Endodermal cell (in vitro differentiated cells): Measurements from ENCODE around the gene LRRC3. TPM values are rescaled to one million over a fixed set of nuclear protein-coding genes. Genes with fewer than 3 reads are reported as not detected.

Experiments
- DNase-seq: peaks from one replicate; pipeline ENCODE4 v3.0.0-alpha.2; 2017
- H3K27ac ChIP-seq: 2 replicates; pipeline ENCODE4 v1.5.1; 2013; ENCODE audit warnings: mild to moderate bottlenecking, low read depth, low read length, moderate library complexity
- H3K27me3 ChIP-seq: 2 replicates; pipeline ENCODE4 v1.6.1; 2013; ENCODE audit warnings: mild to moderate bottlenecking, low read length, moderate library complexity; ENCODE audit not compliant: insufficient read depth, control insufficient read depth, poor library complexity, severe bottlenecking
- H3K36me3 ChIP-seq: 2 replicates; pipeline ENCODE4 v1.7.0; 2013; ENCODE audit warnings: mild to moderate bottlenecking, low read length, moderate library complexity; ENCODE audit not compliant: control insufficient read depth, insufficient read depth
- H3K4me1 ChIP-seq: one replicate; pipeline ENCODE4 v1.7.0; 2013; ENCODE audit warnings: low read length; ENCODE audit not compliant: control insufficient read depth, insufficient read depth
- H3K4me3 ChIP-seq: 2 replicates; pipeline ENCODE4 v1.5.1; 2013; ENCODE audit warnings: mild to moderate bottlenecking, low read length, moderate library complexity
- H3K9ac ChIP-seq: 2 replicates; pipeline ENCODE4 v1.6.1; 2013; ENCODE audit warnings: mild to moderate bottlenecking, low read length, moderate library complexity; ENCODE audit not compliant: poor library complexity, severe bottlenecking; ENCODE audit errors: extremely low read depth
- H3K9me3 ChIP-seq: 2 replicates; pipeline ENCODE4 v1.6.1; 2013; ENCODE audit warnings: mild to moderate bottlenecking, low read length, moderate library complexity; ENCODE audit not compliant: control insufficient read depth
- H3K27ac Mint-ChIP-seq: 2 replicates; pipeline ENCODE4 v1.8.0; 2020; ENCODE audit warnings: mixed read lengths
- H3K27me3 Mint-ChIP-seq: 2 replicates; pipeline ENCODE4 v1.8.0; 2021; ENCODE audit warnings: mild to moderate bottlenecking, mixed read lengths; ENCODE audit not compliant: insufficient read depth
- H3K36me3 Mint-ChIP-seq: 2 replicates; pipeline ENCODE4 v1.8.0; 2020; ENCODE audit warnings: low read depth, mixed read lengths
- H3K4me1 Mint-ChIP-seq: 2 replicates; pipeline ENCODE4 v1.8.0; 2020; ENCODE audit warnings: mixed read lengths
- H3K4me3 Mint-ChIP-seq: 2 replicates; pipeline ENCODE4 v1.8.0; 2020; ENCODE audit warnings: mild to moderate bottlenecking, moderate library complexity, mixed read lengths
- H3K9me3 Mint-ChIP-seq: 2 replicates; pipeline ENCODE4 v1.8.0; 2020; ENCODE audit warnings: mild to moderate bottlenecking, mixed read lengths
- WGBS, 2 experiments: methylation state at CpG; one replicate each; pipeline versions ENCODE4 v1.1.5 to v1.1.7; 2013; ENCODE audit warnings: missing lambda C conversion rate in 2 of 2, mixed read lengths in 1 of 2; ENCODE audit not compliant: insufficient coverage in 1 of 2, insufficient read length in 1 of 2; 5-methylcytosine and 5-hydroxymethylcytosine counted together
- total RNA-seq, 2 donors: library from RNA; stranded (reverse); fragmentation: NEBNext Ultra II Directional in 1 of 2; extraction: Animal tissue kit (Norgen Biotek cat#: 25700) in 1 of 2; gene quantifications; 2 replicates in 1 of 2; 3 replicates in 1 of 2; pipeline ENCODE4 v1.2.1, GENCODE V29; 2021
- TF ChIP-seq, protein P1 (sequence below): fragments of 200-600 bp; sonication (generic); conservative IDR thresholded peaks from 2 replicates; pipeline ENCODE4 v1.5.0; 2021; ENCODE audit warnings: antibody characterized with exemption, mild to moderate bottlenecking

The LRRC3 gene
- total RNA-seq, 2 donors from 2014 or later, result 14.1 to 16.5 TPM

DNA sequence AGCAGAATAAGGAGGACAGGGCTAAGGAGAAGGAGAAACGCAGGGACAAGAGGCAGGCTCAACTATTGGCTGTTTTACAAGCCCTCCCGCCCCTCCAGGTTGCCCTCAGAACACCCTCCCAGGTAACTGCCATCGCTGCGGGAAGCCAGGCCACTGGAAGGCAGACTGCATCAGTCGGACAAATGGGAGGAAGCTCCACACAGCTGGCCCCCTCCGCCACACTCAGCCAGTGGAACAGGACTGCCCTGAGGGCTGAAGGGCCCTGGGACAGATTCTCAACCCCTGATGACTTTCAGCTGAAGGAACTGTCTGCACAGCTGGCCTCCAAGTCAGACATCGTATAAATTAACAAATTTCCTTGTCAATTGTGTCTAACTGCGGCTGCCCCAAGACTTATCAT is 21.8 kb downstream of the LRRC3 start:
- no peak for DNase-seq
- H3K27ac Mint-ChIP-seq, result no peak overlapping the region
- H3K27ac ChIP-seq, result no peak overlapping the region
- H3K9ac ChIP-seq, result no peak overlapping the region
- H3K4me1 ChIP-seq, result no peaks in the 10 kb centered on the region
- TF ChIP-seq, protein P1, sequence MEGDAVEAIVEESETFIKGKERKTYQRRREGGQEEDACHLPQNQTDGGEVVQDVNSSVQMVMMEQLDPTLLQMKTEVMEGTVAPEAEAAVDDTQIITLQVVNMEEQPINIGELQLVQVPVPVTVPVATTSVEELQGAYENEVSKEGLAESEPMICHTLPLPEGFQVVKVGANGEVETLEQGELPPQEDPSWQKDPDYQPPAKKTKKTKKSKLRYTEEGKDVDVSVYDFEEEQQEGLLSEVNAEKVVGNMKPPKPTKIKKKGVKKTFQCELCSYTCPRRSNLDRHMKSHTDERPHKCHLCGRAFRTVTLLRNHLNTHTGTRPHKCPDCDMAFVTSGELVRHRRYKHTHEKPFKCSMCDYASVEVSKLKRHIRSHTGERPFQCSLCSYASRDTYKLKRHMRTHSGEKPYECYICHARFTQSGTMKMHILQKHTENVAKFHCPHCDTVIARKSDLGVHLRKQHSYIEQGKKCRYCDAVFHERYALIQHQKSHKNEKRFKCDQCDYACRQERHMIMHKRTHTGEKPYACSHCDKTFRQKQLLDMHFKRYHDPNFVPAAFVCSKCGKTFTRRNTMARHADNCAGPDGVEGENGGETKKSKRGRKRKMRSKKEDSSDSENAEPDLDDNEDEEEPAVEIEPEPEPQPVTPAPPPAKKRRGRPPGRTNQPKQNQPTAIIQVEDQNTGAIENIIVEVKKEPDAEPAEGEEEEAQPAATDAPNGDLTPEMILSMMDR, result no peak
- H3K9me3 ChIP-seq, result peaks cover 5% of the 10 kb centered on the region
- H3K4me1 Mint-ChIP-seq, result peaks cover 3% of the 10 kb centered on the region
- H3K36me3 ChIP-seq, result peaks cover 54% of the 10 kb centered on the region
- H3K4me3 Mint-ChIP-seq, result no peak overlapping the region
- H3K36me3 Mint-ChIP-seq, result peaks cover 9% of the 10 kb centered on the region
- H3K27me3 Mint-ChIP-seq, result no peaks in the 10 kb centered on the region
- WGBS, 2 experiments, result 91 to 93% methylated on average over 2 to 8 of the region's 8 CpGs
- no peaks in the 10 kb centered on the region for H3K27me3 ChIP-seq
- H3K4me3 ChIP-seq, result no peak overlapping the region
- H3K9me3 Mint-ChIP-seq, result peaks cover 17% of the 10 kb centered on the region

DNA sequence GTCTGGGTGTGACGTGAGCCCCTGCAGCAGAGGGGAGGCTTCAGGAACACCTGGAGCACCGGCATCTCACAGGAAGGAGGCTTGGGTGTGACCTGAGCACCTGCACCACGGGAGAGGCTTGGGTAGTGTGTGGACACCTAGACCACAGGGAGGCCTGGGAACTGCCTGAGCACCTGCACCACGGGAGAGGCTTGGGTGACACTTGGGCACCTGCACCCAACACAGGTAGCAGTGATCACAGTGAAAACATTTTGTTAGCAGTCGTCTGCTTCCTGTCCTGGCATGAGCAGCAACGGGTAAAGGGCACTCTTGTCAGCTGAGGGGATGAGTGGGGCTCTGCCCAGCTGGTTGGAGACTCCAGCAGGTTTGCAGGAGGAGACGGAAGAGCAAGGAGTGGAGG is 22.4 kb downstream of the LRRC3 start:
- Histone ChIP-seq H3K9ac (no peak overlapping the region), H3K4me3 (no peak overlapping the region), H3K27ac (no peak overlapping the region), H3K9me3 (peaks cover 5% of the 10 kb centered on the region), H3K4me1 (no peaks in the 10 kb centered on the region), H3K27me3 (no peaks in the 10 kb centered on the region), H3K36me3 (peaks cover 48% of the 10 kb centered on the region)
- no peak overlapping the region for H3K4me3 Mint-ChIP-seq
- H3K4me1 Mint-ChIP-seq, result peaks cover 9% of the 10 kb centered on the region
- H3K27ac Mint-ChIP-seq, result no peak overlapping the region
- peaks cover 7% of the 10 kb centered on the region for H3K36me3 Mint-ChIP-seq
- 89 to 94% methylated on average over 7 of the region's 7 CpGs for WGBS, 2 experiments
- DNase-seq, result no peak
- H3K9me3 Mint-ChIP-seq, result peaks cover 17% of the 10 kb centered on the region
- no peaks in the 10 kb centered on the region for H3K27me3 Mint-ChIP-seq
- TF ChIP-seq, protein P1, result no peak

DNA sequence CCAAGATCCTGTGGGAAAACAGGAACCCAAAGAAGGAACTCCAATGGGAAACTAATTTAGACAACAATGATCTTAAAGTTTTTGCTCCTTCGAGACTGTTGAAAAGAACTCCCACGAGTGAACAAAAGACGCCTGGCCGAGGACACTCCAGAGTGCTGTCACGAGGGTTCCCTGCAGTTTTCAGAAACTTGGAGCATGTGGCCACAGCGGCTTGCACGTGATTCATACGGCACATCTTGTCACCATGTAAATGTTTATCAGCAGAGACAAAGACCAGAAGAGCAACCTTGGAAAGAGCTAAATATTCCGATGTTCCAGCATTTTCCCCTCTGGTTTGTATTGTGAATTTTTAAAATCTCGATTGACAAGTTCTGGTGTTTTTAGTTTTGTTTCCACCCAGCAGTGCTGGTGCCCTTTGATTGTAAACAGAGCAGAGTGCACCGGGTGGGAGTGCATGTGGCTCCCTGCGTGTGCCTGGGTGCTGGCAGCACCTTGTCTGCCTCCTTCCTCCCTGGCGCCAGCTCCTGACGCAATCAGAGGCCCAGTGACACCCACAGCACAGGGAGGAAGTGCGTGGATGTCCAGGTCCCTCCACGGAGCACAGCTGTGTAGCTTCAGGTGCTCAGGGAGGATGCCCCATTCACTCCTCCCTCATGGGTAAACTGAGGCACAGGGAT is 23.0 kb downstream of the LRRC3 start:
- Mint-ChIP-seq H3K4me1 (peaks cover 9% of the 10 kb centered on the region), H3K36me3 (peaks cover 7% of the 10 kb centered on the region), H3K27me3 (no peaks in the 10 kb centered on the region), H3K4me3 (no peak overlapping the region), H3K9me3 (peaks cover 17% of the 10 kb centered on the region), H3K27ac (no peak overlapping the region)
- WGBS, 2 experiments, result 92 to 95% methylated on average over 15 to 16 of the region's 16 CpGs
- H3K36me3 ChIP-seq, result peaks cover 46% of the 10 kb centered on the region
- peaks cover 10% of the 10 kb centered on the region for H3K9me3 ChIP-seq
- no peaks in the 10 kb centered on the region for H3K4me1 ChIP-seq
- H3K4me3 ChIP-seq, result no peak overlapping the region
- no peak overlapping the region for H3K27ac ChIP-seq
- TF ChIP-seq, protein P1, result no peak
- DNase-seq, result no peak
- H3K27me3 ChIP-seq, result no peaks in the 10 kb centered on the region
- H3K9ac ChIP-seq, result no peak overlapping the region
